ENCODE data around the gene CLIC2. TPM values are rescaled to one million over a fixed set of nuclear protein-coding genes. Genes with fewer than 3 reads are reported as not detected.

Gene CLIC2
- total and polyA plus RNA-seq, 10 of the 15 experiments (the other 5 are each of a cell fraction or from before 2014, with no cell fraction given): 18.4 to 41.0 (median 21.1) TPM

DNA sequence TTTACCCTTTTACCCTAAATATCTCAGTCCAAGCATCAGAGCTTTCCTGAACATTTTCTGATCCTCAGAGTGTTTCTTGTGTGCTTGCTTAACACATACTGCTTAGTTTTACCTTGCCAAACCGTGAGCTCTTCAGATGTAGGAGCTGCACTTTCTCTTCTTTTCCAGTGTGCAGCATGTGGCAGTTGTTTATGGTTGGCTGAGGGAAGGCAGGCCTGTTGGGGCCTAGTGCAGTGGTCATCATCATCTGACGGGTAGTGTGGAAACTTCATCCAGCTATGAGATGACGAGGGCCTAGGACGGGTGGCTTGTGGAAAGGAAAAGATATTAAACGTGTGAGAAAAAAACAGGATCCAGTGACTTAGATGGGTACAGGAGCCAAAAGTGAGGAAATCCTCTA, 96.7 kb downstream of the CLIC2 start:
- RAD21 ChIA-PET (ENCODE audit: unreplicated experiment): no interaction called here
- H3K4me3 ChIP-seq: no peak overlapping the region
- SMC1A ChIA-PET (ENCODE audit: uncharacterized antibody, unreplicated experiment): no interaction called here
- CTCF ChIA-PET: no interaction called here
- no peaks in the 10 kb centered on the region for H3K9me3 ChIP-seq (replicated peaks; ENCODE audit: control insufficient read depth, insufficient read depth, low read length)
- BruUV-seq (replicated peaks): no TSS peak
- DNase-seq (ENCODE audit: low read depth, low spot score): no peak
- peaks cover 0 to 11% of the 10 kb centered on the region in 2 experiments; a peak in 2 of 4 replicates for H3K36me3 ChIP-seq (ENCODE audit: control insufficient read depth in 2 of 2, insufficient read depth in 2 of 2, low read length in 1 of 2)
- H3K4me2 ChIP-seq (ENCODE audit: control insufficient read depth, insufficient read depth): no peak overlapping the region
- H3K27me3 ChIP-seq (replicated peaks in 1 of 2; ENCODE audit: control insufficient read depth in 2 of 2, insufficient read depth in 2 of 2, low read length in 1 of 2): no peaks in the 10 kb centered on the region
- POLR2A ChIA-PET: no interaction called here
- no peaks in the 10 kb centered on the region for H4K20me1 ChIP-seq (ENCODE audit: control insufficient read depth, insufficient read depth)
- no peak for ATAC-seq
- in situ Hi-C loops (cut with MboI) (no loop called here), intact Hi-C loops (cut with micrococcal nuclease; ENCODE audit: unreplicated experiment) (no loop called here)
- 63% methylated on average over 5 of the region's 5 CpGs for whole genome bisulfite sequencing (ENCODE audit: insufficient coverage, insufficient replicate concordance, low lambda C conversion rate, missing lambda C conversion rate)
- H3K4me1 ChIP-seq (ENCODE audit: control insufficient read depth, insufficient read depth, low read length): no peaks in the 10 kb centered on the region
- H3K9ac ChIP-seq (ENCODE audit: control insufficient read depth, insufficient read depth, low read length): no peak overlapping the region
- TF ChIP-seq, protein P1, sequence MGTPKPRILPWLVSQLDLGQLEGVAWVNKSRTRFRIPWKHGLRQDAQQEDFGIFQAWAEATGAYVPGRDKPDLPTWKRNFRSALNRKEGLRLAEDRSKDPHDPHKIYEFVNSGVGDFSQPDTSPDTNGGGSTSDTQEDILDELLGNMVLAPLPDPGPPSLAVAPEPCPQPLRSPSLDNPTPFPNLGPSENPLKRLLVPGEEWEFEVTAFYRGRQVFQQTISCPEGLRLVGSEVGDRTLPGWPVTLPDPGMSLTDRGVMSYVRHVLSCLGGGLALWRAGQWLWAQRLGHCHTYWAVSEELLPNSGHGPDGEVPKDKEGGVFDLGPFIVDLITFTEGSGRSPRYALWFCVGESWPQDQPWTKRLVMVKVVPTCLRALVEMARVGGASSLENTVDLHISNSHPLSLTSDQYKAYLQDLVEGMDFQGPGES (IDR thresholded peaks at IDR 0.05): no peak
- TF ChIP-seq NR2F1 (conservative IDR thresholded peaks at IDR 0.05): no peak
- TF ChIP-seq, protein P2, sequence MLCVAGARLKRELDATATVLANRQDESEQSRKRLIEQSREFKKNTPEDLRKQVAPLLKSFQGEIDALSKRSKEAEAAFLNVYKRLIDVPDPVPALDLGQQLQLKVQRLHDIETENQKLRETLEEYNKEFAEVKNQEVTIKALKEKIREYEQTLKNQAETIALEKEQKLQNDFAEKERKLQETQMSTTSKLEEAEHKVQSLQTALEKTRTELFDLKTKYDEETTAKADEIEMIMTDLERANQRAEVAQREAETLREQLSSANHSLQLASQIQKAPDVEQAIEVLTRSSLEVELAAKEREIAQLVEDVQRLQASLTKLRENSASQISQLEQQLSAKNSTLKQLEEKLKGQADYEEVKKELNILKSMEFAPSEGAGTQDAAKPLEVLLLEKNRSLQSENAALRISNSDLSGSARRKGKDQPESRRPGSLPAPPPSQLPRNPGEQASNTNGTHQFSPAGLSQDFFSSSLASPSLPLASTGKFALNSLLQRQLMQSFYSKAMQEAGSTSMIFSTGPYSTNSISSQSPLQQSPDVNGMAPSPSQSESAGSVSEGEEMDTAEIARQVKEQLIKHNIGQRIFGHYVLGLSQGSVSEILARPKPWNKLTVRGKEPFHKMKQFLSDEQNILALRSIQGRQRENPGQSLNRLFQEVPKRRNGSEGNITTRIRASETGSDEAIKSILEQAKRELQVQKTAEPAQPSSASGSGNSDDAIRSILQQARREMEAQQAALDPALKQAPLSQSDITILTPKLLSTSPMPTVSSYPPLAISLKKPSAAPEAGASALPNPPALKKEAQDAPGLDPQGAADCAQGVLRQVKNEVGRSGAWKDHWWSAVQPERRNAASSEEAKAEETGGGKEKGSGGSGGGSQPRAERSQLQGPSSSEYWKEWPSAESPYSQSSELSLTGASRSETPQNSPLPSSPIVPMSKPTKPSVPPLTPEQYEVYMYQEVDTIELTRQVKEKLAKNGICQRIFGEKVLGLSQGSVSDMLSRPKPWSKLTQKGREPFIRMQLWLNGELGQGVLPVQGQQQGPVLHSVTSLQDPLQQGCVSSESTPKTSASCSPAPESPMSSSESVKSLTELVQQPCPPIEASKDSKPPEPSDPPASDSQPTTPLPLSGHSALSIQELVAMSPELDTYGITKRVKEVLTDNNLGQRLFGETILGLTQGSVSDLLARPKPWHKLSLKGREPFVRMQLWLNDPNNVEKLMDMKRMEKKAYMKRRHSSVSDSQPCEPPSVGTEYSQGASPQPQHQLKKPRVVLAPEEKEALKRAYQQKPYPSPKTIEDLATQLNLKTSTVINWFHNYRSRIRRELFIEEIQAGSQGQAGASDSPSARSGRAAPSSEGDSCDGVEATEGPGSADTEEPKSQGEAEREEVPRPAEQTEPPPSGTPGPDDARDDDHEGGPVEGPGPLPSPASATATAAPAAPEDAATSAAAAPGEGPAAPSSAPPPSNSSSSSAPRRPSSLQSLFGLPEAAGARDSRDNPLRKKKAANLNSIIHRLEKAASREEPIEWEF (IDR thresholded peaks at IDR 0.05; ENCODE audit: insufficient replicate concordance, low read depth, low read length): no peak
- no peak for TF ChIP-seq NFIC (IDR thresholded peaks at IDR 0.05; ENCODE audit: low read depth, low read length)
- no peak for TF ChIP-seq NRF1 (conservative IDR thresholded peaks at IDR 0.05; ENCODE audit: low read depth, low read length)
- TF ChIP-seq ZNF384 (IDR thresholded peaks at IDR 0.05; ENCODE audit: borderline replicate concordance, low read depth, low read length): no peak
- no peak for TF ChIP-seq PML (IDR thresholded peaks at IDR 0.05; ENCODE audit: low read length)
- TF ChIP-seq, protein P3, sequence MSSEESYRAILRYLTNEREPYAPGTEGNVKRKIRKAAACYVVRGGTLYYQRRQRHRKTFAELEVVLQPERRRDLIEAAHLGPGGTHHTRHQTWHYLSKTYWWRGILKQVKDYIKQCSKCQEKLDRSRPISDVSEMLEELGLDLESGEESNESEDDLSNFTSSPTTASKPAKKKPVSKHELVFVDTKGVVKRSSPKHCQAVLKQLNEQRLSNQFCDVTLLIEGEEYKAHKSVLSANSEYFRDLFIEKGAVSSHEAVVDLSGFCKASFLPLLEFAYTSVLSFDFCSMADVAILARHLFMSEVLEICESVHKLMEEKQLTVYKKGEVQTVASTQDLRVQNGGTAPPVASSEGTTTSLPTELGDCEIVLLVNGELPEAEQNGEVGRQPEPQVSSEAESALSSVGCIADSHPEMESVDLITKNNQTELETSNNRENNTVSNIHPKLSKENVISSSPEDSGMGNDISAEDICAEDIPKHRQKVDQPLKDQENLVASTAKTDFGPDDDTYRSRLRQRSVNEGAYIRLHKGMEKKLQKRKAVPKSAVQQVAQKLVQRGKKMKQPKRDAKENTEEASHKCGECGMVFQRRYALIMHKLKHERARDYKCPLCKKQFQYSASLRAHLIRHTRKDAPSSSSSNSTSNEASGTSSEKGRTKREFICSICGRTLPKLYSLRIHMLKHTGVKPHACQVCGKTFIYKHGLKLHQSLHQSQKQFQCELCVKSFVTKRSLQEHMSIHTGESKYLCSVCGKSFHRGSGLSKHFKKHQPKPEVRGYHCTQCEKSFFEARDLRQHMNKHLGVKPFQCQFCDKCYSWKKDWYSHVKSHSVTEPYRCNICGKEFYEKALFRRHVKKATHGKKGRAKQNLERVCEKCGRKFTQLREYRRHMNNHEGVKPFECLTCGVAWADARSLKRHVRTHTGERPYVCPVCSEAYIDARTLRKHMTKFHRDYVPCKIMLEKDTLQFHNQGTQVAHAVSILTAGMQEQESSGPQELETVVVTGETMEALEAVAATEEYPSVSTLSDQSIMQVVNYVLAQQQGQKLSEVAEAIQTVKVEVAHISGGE (CRISPR knock-in tag; IDR thresholded peaks at IDR 0.05): no peak
- H2AFZ ChIP-seq (ENCODE audit: control insufficient read depth, low read depth, low read length): no peak overlapping the region
- FAIRE-seq: no peak
- no peak overlapping the region for H3K27ac ChIP-seq (ENCODE audit: control insufficient read depth, insufficient read depth)
- H3K79me2 ChIP-seq (ENCODE audit: control insufficient read depth, insufficient read depth, low read length): peaks cover 2% of the 10 kb centered on the region; the same call in 1 of the 2 replicates
